Sigmoid colon (tissue), 4 donors: ENCODE results near the gene LGALS8.

Experiments
- CTCF ChIP-seq, 4 experiments: fragments of 450-650 bp in 3 of 4; fragments of 200-600 bp in 1 of 4; IDR thresholded peaks; one replicate each; pipeline ENCODE4 v1.5.1; 2016 to 2019; ENCODE audit warnings: antibody characterized with exemption in 4 of 4, mild to moderate bottlenecking in 3 of 4, moderate library complexity in 2 of 4
- EP300 ChIP-seq, 4 donors: sonication (generic); formaldehyde crosslinking; IDR thresholded peaks; one replicate each; pipeline ENCODE4 v1.6.1; 2017; ENCODE audit warnings: antibody characterized with exemption in 4 of 4
- POLR2A ChIP-seq, 2 donors: fragments of 450-650 bp; IDR thresholded peaks; one replicate each; pipeline ENCODE4 v1.6.1; 2016; ENCODE audit warnings: antibody characterized with exemption in 2 of 2, mild to moderate bottlenecking in 2 of 2, moderate library complexity in 2 of 2
- POLR2AphosphoS5 ChIP-seq, 4 donors: sonication (generic); formaldehyde crosslinking; IDR thresholded peaks; one replicate each; pipeline ENCODE4 v1.6.1; 2017; ENCODE audit warnings: antibody characterized with exemption in 4 of 4

GRCh38 chr1:236558081-236558480, 34.3 kb downstream of the LGALS8 start:
- TF ChIP-seq CTCF (IDR thresholded peaks at IDR 0.05) (no peak), POLR2A (IDR thresholded peaks at IDR 0.05) (no peak), POLR2AphosphoS5 (IDR thresholded peaks at IDR 0.05) (no peak), EP300 (IDR thresholded peaks at IDR 0.05) (no peak)
